ENCODE results near the gene GAPVD1. TPM values are rescaled to one million over a fixed set of nuclear protein-coding genes. Genes with fewer than 3 reads are reported as not detected.

GAPVD1 gene
- polyA plus RNA-seq, 2 of the 4 experiments (the other 2 are of a cell fraction), result 18.2 to 23.0 TPM

GRCh38 chr9:125238915-125239446 is 22.6 kb upstream of the GAPVD1 start:
- no peak for FAIRE-seq
- ChIA-PET CTCF (interaction anchor here (1.1 kb wide), 1 partner anchor 95 kb away, joined by 3 read pairs; no protein-coding TSS in a partner anchor), POLR2A (no interaction called here)
- no peak overlapping the region for H3K27ac ChIP-seq
- ATAC-seq, result no peak
- peak overlapping the region; percentile 73; the same call in 2 of the 3 replicates for H3K4me3 ChIP-seq
- H3K4me1 ChIP-seq, result peaks cover 66% of the 10 kb centered on the region
- DNase-seq (ENCODE audit: low read depth in 1 of 2, low spot score in 1 of 2), result no peak
- no peaks in the 10 kb centered on the region for H3K9me3 ChIP-seq
- WGBS (ENCODE audit: missing lambda C conversion rate), result 89% methylated on average over 14 of the region's 14 CpGs
- TF ChIP-seq PBX3 (IDR thresholded peaks at IDR 0.05), result no peak
- no peak for TF ChIP-seq HES2 (IDR thresholded peaks at IDR 0.05)
- no peak for TF ChIP-seq CBX8 (IDR thresholded peaks at IDR 0.05)
- no peak for TF ChIP-seq NFE2L2 (conservative IDR thresholded peaks at IDR 0.05; ENCODE audit: low read length)
- TF ChIP-seq GATA3 (IDR thresholded peaks at IDR 0.05; ENCODE audit: borderline replicate concordance), result no peak
- TF ChIP-seq KDM1A (IDR thresholded peaks at IDR 0.05; ENCODE audit: low read depth), result no peak
- no peak for TF ChIP-seq TP53 (CRISPR knock-in tag; IDR thresholded peaks at IDR 0.05)
- TF ChIP-seq RNF2 (IDR thresholded peaks at IDR 0.05; ENCODE audit: borderline replicate concordance, low read depth), result no peak
- peak overlapping the region; percentile 80 for H3K4me2 ChIP-seq

- POLR2A ChIA-PET, result interaction anchor here (0.9 to 3.2 kb wide), 7 partner anchors 8 to 102 kb away, joined by 3 to 38 read pairs (median 21); partner anchors contain the start of genes GAPVD1 and RABEPK
- CTCF ChIA-PET, result interaction anchor here (0.6 kb wide), 2 partner anchors 23 to 673 kb away, joined by 3 to 4 read pairs; no protein-coding TSS in a partner anchor
Observed at GRCh38 chr9:125239631-125240597, 21.7 kb upstream of the GAPVD1 start.

DNA sequence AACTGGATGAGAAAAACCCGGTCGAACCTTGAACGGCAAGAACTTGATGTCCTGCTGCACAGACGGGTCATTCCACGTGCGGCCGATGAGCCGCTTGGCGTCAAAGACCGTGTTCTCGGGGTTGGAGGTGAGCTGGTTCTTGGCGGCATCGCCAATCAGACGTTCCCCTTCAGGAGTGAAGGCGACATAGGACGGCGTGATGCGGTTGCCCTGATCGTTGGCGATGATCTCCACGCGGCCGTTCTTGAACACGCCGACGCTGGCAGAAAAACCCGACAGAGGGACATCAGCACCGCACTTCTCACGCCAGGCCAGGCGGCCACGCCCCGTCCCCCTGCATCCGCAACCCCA is 21.0 kb upstream of the GAPVD1 start:
- POLR2A ChIA-PET, result interaction anchor here (0.9 to 3.2 kb wide), 17 partner anchors 9 to 130 kb away, joined by 3 to 38 read pairs (median 10); partner anchors contain the start of genes GAPVD1 and RABEPK
- peaks cover 63% of the 10 kb centered on the region for H3K4me1 ChIP-seq
- CTCF ChIA-PET, result interaction anchor here (1.3 kb wide), 1 partner anchor 21 kb away, joined by 5 read pairs; the partner anchor contains the start of gene GAPVD1
- FAIRE-seq, result no peak
- peak; percentile 3 to 10; a peak in 5 of 6 replicates for ATAC-seq
- H3K4me3 ChIP-seq, result peak overlapping the region; percentile 73
- 0 out of 2 replicates have a peak, but pooled peaks have one; percentile 36 for TF ChIP-seq HOXB5 (CRISPR knock-in tag; IDR thresholded peaks at IDR 0.05)
- no peak for TF ChIP-seq CEBPB (IDR thresholded peaks at IDR 0.05)
- peak; percentile 82 for TF ChIP-seq MAX (IDR thresholded peaks at IDR 0.05)
- TF ChIP-seq, protein P1, sequence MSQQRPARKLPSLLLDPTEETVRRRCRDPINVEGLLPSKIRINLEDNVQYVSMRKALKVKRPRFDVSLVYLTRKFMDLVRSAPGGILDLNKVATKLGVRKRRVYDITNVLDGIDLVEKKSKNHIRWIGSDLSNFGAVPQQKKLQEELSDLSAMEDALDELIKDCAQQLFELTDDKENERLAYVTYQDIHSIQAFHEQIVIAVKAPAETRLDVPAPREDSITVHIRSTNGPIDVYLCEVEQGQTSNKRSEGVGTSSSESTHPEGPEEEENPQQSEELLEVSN (IDR thresholded peaks at IDR 0.05; ENCODE audit: borderline replicate concordance, low read depth), result no peak
- TF ChIP-seq CHD4 (IDR thresholded peaks at IDR 0.05; ENCODE audit: borderline replicate concordance), result no peak
- no peak for TF ChIP-seq RARB (CRISPR knock-in tag; IDR thresholded peaks at IDR 0.05)
- TF ChIP-seq CBX8 (IDR thresholded peaks at IDR 0.05), result no peak
- TF ChIP-seq, protein P2, sequence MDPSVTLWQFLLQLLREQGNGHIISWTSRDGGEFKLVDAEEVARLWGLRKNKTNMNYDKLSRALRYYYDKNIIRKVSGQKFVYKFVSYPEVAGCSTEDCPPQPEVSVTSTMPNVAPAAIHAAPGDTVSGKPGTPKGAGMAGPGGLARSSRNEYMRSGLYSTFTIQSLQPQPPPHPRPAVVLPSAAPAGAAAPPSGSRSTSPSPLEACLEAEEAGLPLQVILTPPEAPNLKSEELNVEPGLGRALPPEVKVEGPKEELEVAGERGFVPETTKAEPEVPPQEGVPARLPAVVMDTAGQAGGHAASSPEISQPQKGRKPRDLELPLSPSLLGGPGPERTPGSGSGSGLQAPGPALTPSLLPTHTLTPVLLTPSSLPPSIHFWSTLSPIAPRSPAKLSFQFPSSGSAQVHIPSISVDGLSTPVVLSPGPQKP (IDR thresholded peaks at IDR 0.05; ENCODE audit: low read depth, low read length), result no peak
- TF ChIP-seq HEYL (CRISPR knock-in tag; IDR thresholded peaks at IDR 0.05), result no peak
- no peak for TF ChIP-seq NFE2L2 (conservative IDR thresholded peaks at IDR 0.05; ENCODE audit: low read length)
- H3K4me2 ChIP-seq, result peak overlapping the region; percentile 80
- no peaks in the 10 kb centered on the region for H3K9me3 ChIP-seq
- H3K27ac ChIP-seq, result peak overlapping the region; percentile 85 to 94
- peak in 1 of 2 experiments; percentile 52 for DNase-seq (ENCODE audit: low read depth in 1 of 2, low spot score in 1 of 2)
- WGBS (ENCODE audit: missing lambda C conversion rate), result under 1% methylated on average over 18 of the region's 33 CpGs

More at GRCh38 chr9:125239631-125240597, 21.7 kb upstream of the GAPVD1 start:
- Histone ChIP-seq H3K9me3 (no peaks in the 10 kb centered on the region), H3K4me3 (peak overlapping the region; percentile 73), H3K4me2 (peak overlapping the region; percentile 80), H3K27ac (peak overlapping the region; percentile 85 to 94), H3K4me1 (peaks cover 69% of the 10 kb centered on the region)
- DNase-seq (ENCODE audit: low read depth in 1 of 2, low spot score in 1 of 2) (no peak), ATAC-seq (no peak), FAIRE-seq (no peak)
- TF ChIP-seq HES2 (IDR thresholded peaks at IDR 0.05) (no peak), KDM5A (IDR thresholded peaks at IDR 0.05) (0 out of 2 replicates have a peak, but pooled peaks have one; percentile 17), RARB (CRISPR knock-in tag; IDR thresholded peaks at IDR 0.05) (peak; percentile 34; the same call in 1 of the 2 replicates), HMGXB4 (CRISPR knock-in tag; IDR thresholded peaks at IDR 0.05; ENCODE audit: borderline replicate concordance) (0 out of 2 replicates have a peak, but pooled peaks have one; percentile 9)
- 13% methylated on average over 8 of the region's 8 CpGs for WGBS (ENCODE audit: missing lambda C conversion rate)

Data from A549 (cell line).